Measurements from ENCODE around the gene ACTRT3.

DNA sequence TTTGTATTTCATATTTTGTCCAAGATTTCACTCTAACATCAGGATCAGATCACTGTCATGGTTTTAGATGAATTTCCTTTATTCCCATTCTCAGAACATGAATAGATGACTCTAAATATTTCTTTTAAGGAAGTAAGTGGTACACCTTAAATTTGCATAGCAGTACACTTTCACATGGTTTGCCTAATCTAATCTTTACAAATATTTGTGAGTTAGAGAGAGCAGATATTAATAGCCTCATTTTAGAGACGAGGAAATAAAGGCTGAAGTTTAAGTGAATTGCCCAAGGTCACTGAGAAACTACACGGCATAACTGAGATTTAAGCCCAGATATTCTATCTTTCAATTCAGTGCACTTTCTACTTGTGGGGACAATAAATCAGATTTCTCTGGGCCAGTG, 18.7 kb downstream of the ACTRT3 start:
- TF ChIP-seq CTCF (IDR thresholded peaks at IDR 0.05) (no peak), POLR2A (IDR thresholded peaks at IDR 0.05) (no peak)
